ENCODE measurements around the gene AOAH. TPM values are rescaled to one million over a fixed set of nuclear protein-coding genes. Genes with fewer than 3 reads are reported as not detected.

The AOAH gene
- total RNA-seq, 1 donor from 2014 or later = not detected

DNA sequence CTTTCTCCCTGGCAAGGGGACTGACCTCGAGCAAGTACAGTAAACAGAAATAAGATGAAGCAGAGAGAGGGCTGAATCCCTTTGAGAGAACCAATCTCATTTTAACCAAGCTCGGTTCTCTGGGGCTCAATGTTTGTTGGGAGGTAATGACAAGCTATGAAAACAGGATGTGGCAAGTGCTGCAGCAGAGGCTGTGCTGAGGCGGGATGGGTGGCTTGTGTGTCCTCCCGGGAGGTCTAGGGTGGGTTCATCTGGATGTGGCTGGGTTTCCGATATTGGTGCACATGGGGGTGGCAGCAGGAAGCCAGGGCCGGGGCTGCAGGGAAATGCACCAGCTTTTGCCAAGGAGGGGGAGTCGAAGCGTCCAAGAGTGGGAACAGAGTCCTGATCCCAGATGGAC, 84.5 kb downstream of the AOAH start:
- TF ChIP-seq, protein P1, sequence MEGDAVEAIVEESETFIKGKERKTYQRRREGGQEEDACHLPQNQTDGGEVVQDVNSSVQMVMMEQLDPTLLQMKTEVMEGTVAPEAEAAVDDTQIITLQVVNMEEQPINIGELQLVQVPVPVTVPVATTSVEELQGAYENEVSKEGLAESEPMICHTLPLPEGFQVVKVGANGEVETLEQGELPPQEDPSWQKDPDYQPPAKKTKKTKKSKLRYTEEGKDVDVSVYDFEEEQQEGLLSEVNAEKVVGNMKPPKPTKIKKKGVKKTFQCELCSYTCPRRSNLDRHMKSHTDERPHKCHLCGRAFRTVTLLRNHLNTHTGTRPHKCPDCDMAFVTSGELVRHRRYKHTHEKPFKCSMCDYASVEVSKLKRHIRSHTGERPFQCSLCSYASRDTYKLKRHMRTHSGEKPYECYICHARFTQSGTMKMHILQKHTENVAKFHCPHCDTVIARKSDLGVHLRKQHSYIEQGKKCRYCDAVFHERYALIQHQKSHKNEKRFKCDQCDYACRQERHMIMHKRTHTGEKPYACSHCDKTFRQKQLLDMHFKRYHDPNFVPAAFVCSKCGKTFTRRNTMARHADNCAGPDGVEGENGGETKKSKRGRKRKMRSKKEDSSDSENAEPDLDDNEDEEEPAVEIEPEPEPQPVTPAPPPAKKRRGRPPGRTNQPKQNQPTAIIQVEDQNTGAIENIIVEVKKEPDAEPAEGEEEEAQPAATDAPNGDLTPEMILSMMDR (IDR thresholded peaks at IDR 0.05) = no peak
- H3K27ac Mint-ChIP-seq (ENCODE audit: unreplicated experiment) = no peak overlapping the region
- peaks cover 4% of the 10 kb centered on the region for H3K4me1 Mint-ChIP-seq (ENCODE audit: unreplicated experiment)
- no peaks in the 10 kb centered on the region for H3K36me3 Mint-ChIP-seq (ENCODE audit: unreplicated experiment)
- no peaks in the 10 kb centered on the region for H3K9me3 Mint-ChIP-seq (ENCODE audit: unreplicated experiment)
- no peak overlapping the region for H3K4me3 Mint-ChIP-seq (ENCODE audit: unreplicated experiment)
- H3K27me3 Mint-ChIP-seq (ENCODE audit: unreplicated experiment) = peaks cover 2% of the 10 kb centered on the region
- no peak for DNase-seq (ENCODE audit: extremely low spot score, unreplicated experiment)

DNA sequence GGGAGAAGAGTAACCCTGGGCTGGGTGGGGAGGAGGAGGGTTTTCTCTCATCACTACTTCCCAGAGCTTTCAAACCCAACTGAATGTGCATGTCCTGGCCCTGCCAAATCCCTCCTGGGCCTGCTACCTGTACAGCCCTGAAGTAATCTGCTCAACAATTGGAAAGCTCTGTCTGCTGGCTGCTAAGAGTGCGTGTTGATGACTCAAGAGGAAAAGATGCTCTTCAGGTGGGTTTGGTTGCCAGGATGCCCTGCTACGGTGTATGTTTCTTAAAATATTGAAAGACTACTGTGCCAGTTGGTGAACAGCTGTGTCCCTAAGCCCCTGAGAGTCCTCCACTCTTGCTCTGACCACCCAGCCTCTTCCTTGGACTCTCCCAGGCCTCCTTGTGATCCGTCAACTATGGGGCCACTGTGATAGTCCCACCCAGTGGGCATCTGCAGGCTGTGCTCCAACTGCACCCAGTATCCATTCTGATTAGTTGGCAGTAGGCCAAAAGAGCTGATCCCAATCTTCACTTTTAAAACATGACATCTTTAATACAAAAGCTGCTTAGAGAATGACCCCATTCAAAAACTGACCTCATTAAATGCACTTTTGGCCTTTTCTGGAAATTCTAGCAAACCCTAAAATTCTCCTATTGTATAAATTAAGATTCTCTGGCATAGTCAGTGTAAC, 85.6 kb downstream of the AOAH start:
- TF ChIP-seq, protein P1 (IDR thresholded peaks at IDR 0.05) = no peak
- Mint-ChIP-seq H3K36me3 (ENCODE audit: unreplicated experiment) (no peaks in the 10 kb centered on the region), H3K27ac (ENCODE audit: unreplicated experiment) (no peak overlapping the region), H3K4me1 (ENCODE audit: unreplicated experiment) (no peaks in the 10 kb centered on the region), H3K27me3 (ENCODE audit: unreplicated experiment) (peaks cover 2% of the 10 kb centered on the region), H3K4me3 (ENCODE audit: unreplicated experiment) (no peak overlapping the region), H3K9me3 (ENCODE audit: unreplicated experiment) (no peaks in the 10 kb centered on the region)
- DNase-seq (ENCODE audit: extremely low spot score, unreplicated experiment) = no peak

DNA sequence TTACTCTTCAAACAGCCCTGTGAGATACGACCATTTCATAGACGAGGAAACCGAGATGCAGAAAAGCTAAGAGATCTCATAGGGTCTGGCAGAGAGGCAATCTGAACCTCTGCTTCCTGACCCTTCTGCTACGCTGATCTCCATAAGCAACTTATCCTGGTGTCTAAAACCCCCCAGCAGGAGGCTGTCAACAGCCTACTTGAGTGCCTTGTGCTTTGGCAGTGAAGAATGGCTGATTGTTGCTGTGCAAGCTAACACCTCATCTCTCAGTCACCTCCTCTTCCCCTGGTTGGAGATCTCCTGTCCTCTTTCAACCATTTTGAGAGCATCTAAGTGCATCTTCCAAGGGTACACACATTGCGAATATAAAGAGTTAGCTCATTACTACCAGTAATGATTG, 86.2 kb downstream of the AOAH start:
- H3K4me1 Mint-ChIP-seq (ENCODE audit: unreplicated experiment) = no peaks in the 10 kb centered on the region

DNA sequence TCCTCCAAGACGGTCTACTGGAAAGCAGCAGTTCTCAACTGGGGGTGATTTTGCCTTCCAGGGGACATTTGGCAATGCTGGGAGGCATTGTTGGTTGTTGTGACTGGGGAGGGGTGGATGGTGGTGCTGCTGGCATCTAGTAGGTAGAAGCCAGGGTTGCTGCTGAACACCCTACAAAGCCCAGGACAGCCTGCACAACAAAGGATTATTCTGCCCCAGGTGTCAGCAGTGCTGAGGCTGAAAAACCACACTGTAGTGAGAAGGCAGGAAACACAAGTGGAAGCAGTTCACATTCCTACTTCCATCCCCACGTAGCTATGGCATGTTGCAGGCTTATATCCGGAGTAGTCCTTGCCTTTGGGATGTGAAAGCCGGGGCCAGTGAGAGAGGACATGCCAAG, 86.9 kb downstream of the AOAH start:
- TF ChIP-seq, protein P1 (IDR thresholded peaks at IDR 0.05) = no peak
- no peak overlapping the region for H3K27ac Mint-ChIP-seq (ENCODE audit: unreplicated experiment)
- peaks cover 4% of the 10 kb centered on the region for H3K27me3 Mint-ChIP-seq (ENCODE audit: unreplicated experiment)
- no peaks in the 10 kb centered on the region for H3K36me3 Mint-ChIP-seq (ENCODE audit: unreplicated experiment)
- no peaks in the 10 kb centered on the region for H3K9me3 Mint-ChIP-seq (ENCODE audit: unreplicated experiment)
- no peak for DNase-seq (ENCODE audit: extremely low spot score, unreplicated experiment)
- H3K4me3 Mint-ChIP-seq (ENCODE audit: unreplicated experiment) = no peak overlapping the region
- H3K4me1 Mint-ChIP-seq (ENCODE audit: unreplicated experiment) = no peaks in the 10 kb centered on the region

More for the DNA sequence above, 86.2 kb downstream of the AOAH start:
- TF ChIP-seq, protein P1 (IDR thresholded peaks at IDR 0.05) = no peak
- DNase-seq (ENCODE audit: extremely low spot score, unreplicated experiment) = no peak
- no peak overlapping the region for H3K27ac Mint-ChIP-seq (ENCODE audit: unreplicated experiment)
- H3K27me3 Mint-ChIP-seq (ENCODE audit: unreplicated experiment) = peaks cover 2% of the 10 kb centered on the region
- no peak overlapping the region for H3K4me3 Mint-ChIP-seq (ENCODE audit: unreplicated experiment)
- no peaks in the 10 kb centered on the region for H3K9me3 Mint-ChIP-seq (ENCODE audit: unreplicated experiment)
- no peaks in the 10 kb centered on the region for H3K36me3 Mint-ChIP-seq (ENCODE audit: unreplicated experiment)

DNA sequence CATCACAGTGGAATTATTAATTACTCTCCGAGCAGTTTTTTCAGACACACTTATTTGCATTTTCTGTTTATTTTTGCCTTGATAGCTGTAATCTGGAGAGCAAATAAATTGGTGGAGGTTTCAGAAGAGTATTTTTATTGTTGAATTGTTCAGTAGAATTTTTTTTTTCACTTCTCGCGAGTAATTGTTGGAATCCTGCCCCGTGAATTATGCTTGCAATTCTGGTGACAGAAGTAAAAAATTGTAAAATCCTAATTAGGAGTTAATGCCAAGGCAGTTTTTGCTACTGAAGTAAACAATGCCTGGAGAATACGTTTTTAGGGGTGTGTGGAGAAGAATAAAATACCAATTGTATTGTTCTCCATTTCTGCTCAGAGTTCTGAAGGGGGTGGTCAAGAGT, 88.2 kb downstream of the AOAH start:
- Mint-ChIP-seq H3K4me3 (ENCODE audit: unreplicated experiment) (no peak overlapping the region), H3K27ac (ENCODE audit: unreplicated experiment) (no peak overlapping the region), H3K9me3 (ENCODE audit: unreplicated experiment) (no peaks in the 10 kb centered on the region), H3K27me3 (ENCODE audit: unreplicated experiment) (peaks cover 13% of the 10 kb centered on the region), H3K36me3 (ENCODE audit: unreplicated experiment) (no peaks in the 10 kb centered on the region), H3K4me1 (ENCODE audit: unreplicated experiment) (no peaks in the 10 kb centered on the region)
- no peak for DNase-seq (ENCODE audit: extremely low spot score, unreplicated experiment)
- TF ChIP-seq, protein P1 (IDR thresholded peaks at IDR 0.05) = no peak
